Kidney (tissue), 14 donors: ENCODE measurements around the gene FPR1. TPM values are rescaled to one million over a fixed set of nuclear protein-coding genes. Genes with fewer than 3 reads are reported as not detected.

Experiments used
- DNase-seq, 5 donors: peaks; one replicate each; pipeline ENCODE4 v3.0.0-alpha.2; 2013 to 2020
- FAIRE-seq: peaks from 2 replicates; lab custom pipeline; 2012; peaks lifted over from hg19 to GRCh38; lab: Jason Lieb, UNC
- H3K27ac ChIP-seq, 2 donors: one replicate each; pipeline ENCODE4 v1.7.0; 2013; ENCODE audit warnings: low read depth in 2 of 2, low read length in 2 of 2, inconsistent platforms in 1 of 2
- H3K27me3 ChIP-seq: one replicate; pipeline ENCODE4 v1.7.1; 2013; ENCODE audit warnings: low read length, inconsistent platforms; ENCODE audit not compliant: control insufficient read depth, insufficient read depth
- H3K36me3 ChIP-seq, 3 donors: one replicate each; pipeline versions ENCODE4 v1.7.0 to v1.7.1; 2013; ENCODE audit warnings: low read length in 3 of 3, control low read depth in 1 of 3, inconsistent platforms in 1 of 3; ENCODE audit not compliant: insufficient read depth in 3 of 3, control insufficient read depth in 2 of 3
- H3K4me1 ChIP-seq, 3 donors: one replicate each; pipeline versions ENCODE4 v1.7.0 to v1.7.1; 2013; ENCODE audit warnings: low read length in 3 of 3, inconsistent platforms in 1 of 3, low read depth in 1 of 3; ENCODE audit not compliant: control insufficient read depth in 2 of 3, insufficient read depth in 2 of 3
- H3K4me3 ChIP-seq, 3 donors: one replicate each; pipeline versions ENCODE4 v1.7.0 to v1.8.1; 2013; ENCODE audit warnings: low read length in 3 of 3, control low read depth in 1 of 3, inconsistent platforms in 1 of 3
- H3K9ac ChIP-seq, 3 donors: one replicate each; pipeline versions ENCODE4 v1.7.0 to v1.7.1; 2013; ENCODE audit warnings: low read length in 3 of 3, control low read depth in 1 of 3, inconsistent platforms in 1 of 3
- H3K9me3 ChIP-seq, 3 donors: one replicate each; pipeline versions ENCODE4 v1.7.0 to v1.7.1; 2013; ENCODE audit warnings: low read length in 3 of 3, control low read depth in 1 of 3, inconsistent platforms in 1 of 3; ENCODE audit not compliant: control insufficient read depth in 2 of 3, insufficient read depth in 1 of 3
- intact Hi-C: fragments of 100-400 bp; cut with DNase I; formaldehyde crosslinking; loops from one replicate; pipeline ENCODE4 v1.11.1; 2022
- polyA plus RNA-seq: library from polyadenylated mRNA; stranded (reverse); fragments of 350-450 nt; fragmentation: Illumina TruSeq; extraction: RNeasy Lipid Tissue Mini Kit (QIAGEN cat#74804); gene quantifications from one replicate; pipeline ENCODE4 v1.2.3, GENCODE V29; 2014; ENCODE audit warnings: low read depth, low replicate concordance; ENCODE audit not compliant: insufficient read depth
- total RNA-seq: library from RNA; stranded (reverse); fragmentation: NEBNext Ultra II Directional; extraction: Animal tissue kit (Norgen Biotek cat#: 25700); gene quantifications from one replicate; pipeline ENCODE4 v1.2.1, GENCODE V29; 2021
- TF ChIP-seq, protein P1 (sequence below): IDR thresholded peaks from 3 replicates; pipeline ENCODE4 v1.5.1; 2012; ENCODE audit warnings: mild to moderate bottlenecking, moderate library complexity, borderline replicate concordance; ENCODE audit not compliant: insufficient read depth; ENCODE audit errors: extremely low read depth
- donor health status: control.
- donor health status: control.
- donor health status: control.
- donor health status: control.
- donor health status: control.
- donor health status: DM: yes; HTN: yes; CAD: no.
- donor health status: Normal renal cell carcinoma (clear cell type).

The FPR1 gene
- total and polyA plus RNA-seq, 2 donors from 2014 or later: 2.2 to 16.6 TPM

DNA sequence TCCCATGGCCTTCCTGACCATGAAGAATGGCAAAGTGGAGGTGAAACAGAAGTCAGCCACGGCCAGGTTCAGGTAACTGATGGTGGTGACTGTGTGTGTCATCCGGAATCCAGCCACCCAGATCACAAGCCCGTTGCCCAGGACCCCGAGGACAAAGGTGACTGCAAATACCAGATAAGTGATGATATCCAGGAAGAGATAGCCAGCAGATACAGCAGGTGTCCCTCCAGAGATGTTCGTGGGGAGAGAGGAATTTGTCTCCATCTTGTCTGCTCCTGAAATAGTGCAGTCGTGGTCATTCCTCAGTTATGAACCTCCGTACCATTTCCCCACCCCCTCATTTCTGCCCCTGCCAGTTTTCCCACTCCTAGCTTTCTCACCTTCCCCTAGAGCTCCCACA lies 4.9 kb downstream of the FPR1 start:
- H3K36me3 ChIP-seq: no peaks in the 10 kb centered on the region
- H3K27ac ChIP-seq: no peak overlapping the region
- TF ChIP-seq, protein P1, sequence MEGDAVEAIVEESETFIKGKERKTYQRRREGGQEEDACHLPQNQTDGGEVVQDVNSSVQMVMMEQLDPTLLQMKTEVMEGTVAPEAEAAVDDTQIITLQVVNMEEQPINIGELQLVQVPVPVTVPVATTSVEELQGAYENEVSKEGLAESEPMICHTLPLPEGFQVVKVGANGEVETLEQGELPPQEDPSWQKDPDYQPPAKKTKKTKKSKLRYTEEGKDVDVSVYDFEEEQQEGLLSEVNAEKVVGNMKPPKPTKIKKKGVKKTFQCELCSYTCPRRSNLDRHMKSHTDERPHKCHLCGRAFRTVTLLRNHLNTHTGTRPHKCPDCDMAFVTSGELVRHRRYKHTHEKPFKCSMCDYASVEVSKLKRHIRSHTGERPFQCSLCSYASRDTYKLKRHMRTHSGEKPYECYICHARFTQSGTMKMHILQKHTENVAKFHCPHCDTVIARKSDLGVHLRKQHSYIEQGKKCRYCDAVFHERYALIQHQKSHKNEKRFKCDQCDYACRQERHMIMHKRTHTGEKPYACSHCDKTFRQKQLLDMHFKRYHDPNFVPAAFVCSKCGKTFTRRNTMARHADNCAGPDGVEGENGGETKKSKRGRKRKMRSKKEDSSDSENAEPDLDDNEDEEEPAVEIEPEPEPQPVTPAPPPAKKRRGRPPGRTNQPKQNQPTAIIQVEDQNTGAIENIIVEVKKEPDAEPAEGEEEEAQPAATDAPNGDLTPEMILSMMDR: no peak
- no peak overlapping the region for H3K4me3 ChIP-seq
- FAIRE-seq (no peak), DNase-seq (no peak)
- no peaks in the 10 kb centered on the region for H3K27me3 ChIP-seq
- intact Hi-C loops: no loop called here
- no peak overlapping the region for H3K9ac ChIP-seq
- H3K4me1 ChIP-seq: no peaks in the 10 kb centered on the region
- no peaks in the 10 kb centered on the region for H3K9me3 ChIP-seq

DNA sequence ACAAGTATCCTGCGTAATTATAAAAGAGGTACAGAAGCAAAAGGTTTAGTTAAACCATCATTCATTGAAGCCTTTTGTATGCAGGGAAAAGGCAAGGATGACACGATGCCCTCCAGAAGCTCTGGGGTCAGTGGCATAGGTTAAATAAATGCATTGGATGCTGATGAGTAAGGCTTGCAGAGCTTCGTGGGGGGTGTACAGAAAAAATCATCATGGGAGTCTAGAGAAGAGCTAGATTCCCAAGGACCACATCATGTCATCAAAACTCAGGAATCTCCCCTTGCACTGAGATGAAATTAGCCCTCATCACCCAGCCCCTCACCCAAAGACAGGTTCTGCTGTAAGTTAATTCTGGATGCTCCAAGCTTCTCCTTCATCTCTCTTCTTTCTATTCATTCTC lies 8.3 kb downstream of the FPR1 start:
- no peaks in the 10 kb centered on the region for H3K4me1 ChIP-seq
- TF ChIP-seq, protein P1: no peak
- no peak for FAIRE-seq

DNA sequence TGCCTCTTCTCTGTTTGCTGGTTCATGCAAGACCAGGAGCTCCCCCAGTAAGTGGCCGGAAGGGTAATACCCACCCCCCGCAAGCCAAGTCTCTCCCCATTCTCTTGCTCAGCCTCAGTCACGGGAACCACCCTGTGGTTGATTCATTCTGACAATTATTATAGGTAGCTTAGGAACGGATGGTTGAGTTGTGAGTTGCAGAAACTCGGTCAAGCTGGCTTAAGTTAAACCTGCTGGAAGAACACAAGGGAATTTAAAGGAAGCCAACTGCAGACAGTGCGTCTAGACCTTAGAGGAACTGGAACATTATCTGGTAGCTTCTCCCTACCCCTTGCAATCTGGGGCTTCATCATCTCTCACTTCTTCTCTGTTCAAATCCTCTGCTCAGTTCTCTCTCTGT lies 8.9 kb downstream of the FPR1 start:
- no peak overlapping the region for H3K9ac ChIP-seq
- no peak for DNase-seq
- H3K27me3 ChIP-seq: no peaks in the 10 kb centered on the region
- H3K4me1 ChIP-seq: no peaks in the 10 kb centered on the region
- TF ChIP-seq, protein P1: no peak
- FAIRE-seq: no peak
- no peaks in the 10 kb centered on the region for H3K9me3 ChIP-seq
- H3K36me3 ChIP-seq: no peaks in the 10 kb centered on the region
- no peak overlapping the region for H3K27ac ChIP-seq
- no peak overlapping the region for H3K4me3 ChIP-seq
- intact Hi-C loops: no loop called here

More for the DNA sequence above, 8.3 kb downstream of the FPR1 start:
- H3K9ac ChIP-seq: no peak overlapping the region
- intact Hi-C loops: no loop called here
- H3K27me3 ChIP-seq: no peaks in the 10 kb centered on the region
- no peaks in the 10 kb centered on the region for H3K36me3 ChIP-seq
- no peak overlapping the region for H3K27ac ChIP-seq
- H3K4me3 ChIP-seq: no peak overlapping the region
- no peaks in the 10 kb centered on the region for H3K9me3 ChIP-seq
- no peak for DNase-seq

DNA sequence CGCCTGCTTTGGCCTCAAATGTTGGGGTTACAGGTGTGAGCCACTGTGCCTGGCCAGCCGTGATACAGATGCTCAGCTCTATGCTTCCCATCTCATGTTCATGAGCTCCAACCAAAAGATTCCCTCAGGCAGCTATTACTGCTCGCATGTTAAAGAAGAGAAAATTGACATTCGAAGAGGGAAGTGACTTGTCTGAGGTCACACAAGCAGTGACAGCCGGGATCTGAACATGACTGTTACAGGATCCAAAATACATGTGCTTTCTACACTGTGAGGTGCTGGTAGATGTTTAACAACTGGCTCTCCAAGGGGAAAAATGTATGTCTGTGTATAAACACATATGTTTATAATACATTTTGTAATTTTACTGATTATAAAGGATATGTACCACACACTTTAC lies 11.3 kb downstream of the FPR1 start:
- Histone ChIP-seq H3K36me3 (no peaks in the 10 kb centered on the region), H3K27ac (no peak overlapping the region), H3K9me3 (no peaks in the 10 kb centered on the region), H3K4me3 (no peak overlapping the region), H3K27me3 (no peaks in the 10 kb centered on the region), H3K4me1 (no peaks in the 10 kb centered on the region), H3K9ac (no peak overlapping the region)
- intact Hi-C loops: no loop called here
- DNase-seq (no peak), FAIRE-seq (no peak)
- TF ChIP-seq, protein P1: no peak
